ENCODE data around the gene S100A11. TPM values are rescaled to one million over a fixed set of nuclear protein-coding genes. Genes with fewer than 3 reads are reported as not detected.

S100A11 gene
- total RNA-seq, 4 donors from 2014 or later, result 431 to 722 (median 606) TPM

GRCh38 chr1:152047730-152048415 is 11.1 kb upstream of the S100A11 start:
- peaks cover under 1% of the 10 kb centered on the region for H3K27me3 ChIP-seq
- H3K36me3 ChIP-seq, result no peaks in the 10 kb centered on the region
- DNase-seq (ENCODE audit: low spot score in 2 of 2), result peak; percentile 96 to 97
- H3K4me1 ChIP-seq, result peaks cover 62% of the 10 kb centered on the region
- TF ChIP-seq POLR2AphosphoS5 (IDR thresholded peaks at IDR 0.05), result peak in 2 of 3 donors; percentile 63 to 82
- TF ChIP-seq EP300 (IDR thresholded peaks at IDR 0.05), result no peak
- peak in 1 of 2 donors; percentile 45 for TF ChIP-seq POLR2A (IDR thresholded peaks at IDR 0.05)
- peak; percentile 32 to 49 for TF ChIP-seq CTCF (IDR thresholded peaks at IDR 0.05)
- H3K27ac ChIP-seq, result peak overlapping the region; percentile 96
- 0% methylated on average over 8 of the region's 13 CpGs for WGBS
- H3K4me3 ChIP-seq, result peak overlapping the region; percentile 29
- H3K9me3 ChIP-seq, result no peaks in the 10 kb centered on the region

- peak overlapping the region; percentile 96 for H3K27ac ChIP-seq
- no peaks in the 10 kb centered on the region for H3K9me3 ChIP-seq
- TF ChIP-seq POLR2AphosphoS5 (IDR thresholded peaks at IDR 0.05), result no peak
- TF ChIP-seq POLR2A (IDR thresholded peaks at IDR 0.05), result no peak
- no peak for TF ChIP-seq EP300 (IDR thresholded peaks at IDR 0.05)
- TF ChIP-seq CTCF (IDR thresholded peaks at IDR 0.05), result no peak
- no peaks in the 10 kb centered on the region for H3K36me3 ChIP-seq
- no peaks in the 10 kb centered on the region for H3K27me3 ChIP-seq
- WGBS, result 15% methylated on average over 5 of the region's 5 CpGs
- peaks cover 60% of the 10 kb centered on the region for H3K4me1 ChIP-seq
- peak overlapping the region; percentile 29 for H3K4me3 ChIP-seq
- DNase-seq (ENCODE audit: low spot score in 2 of 2), result no peak
These were observed 10.6 kb upstream of the S100A11 start for GRCh38 chr1:152047413-152047729.

GRCh38 chr1:152044386-152044785 is 7.6 kb upstream of the S100A11 start:
- Histone ChIP-seq H3K27me3 (no peaks in the 10 kb centered on the region), H3K9me3 (no peaks in the 10 kb centered on the region), H3K4me3 (no peak overlapping the region), H3K36me3 (no peaks in the 10 kb centered on the region), H3K4me1 (peaks cover 30% of the 10 kb centered on the region), H3K27ac (peak overlapping the region; percentile 11)
- WGBS, result 37% methylated on average over 3 of the region's 3 CpGs
- no peak for DNase-seq (ENCODE audit: low spot score in 2 of 2)
- TF ChIP-seq POLR2AphosphoS5 (IDR thresholded peaks at IDR 0.05) (no peak), CTCF (IDR thresholded peaks at IDR 0.05) (no peak), POLR2A (IDR thresholded peaks at IDR 0.05) (no peak), EP300 (IDR thresholded peaks at IDR 0.05) (no peak)

DNA sequence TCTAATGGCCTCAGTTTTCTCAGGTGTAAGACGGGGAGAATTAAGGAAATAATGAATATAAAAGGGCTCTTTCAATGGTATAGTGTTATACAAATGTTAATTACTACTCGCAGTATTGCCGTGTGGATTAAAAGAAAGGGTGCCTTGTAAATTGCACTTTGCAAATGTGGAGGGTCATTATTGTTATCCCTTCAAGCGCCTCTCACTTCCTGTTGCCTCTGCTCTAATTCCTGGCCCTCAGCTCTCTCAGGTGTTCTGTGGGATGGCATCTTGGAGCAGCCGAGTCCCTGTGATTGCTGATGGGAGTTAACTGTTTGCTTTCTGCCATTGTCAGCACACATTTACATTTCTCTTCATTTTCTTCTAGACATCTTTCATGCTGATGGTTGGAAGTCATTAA is 7.1 kb upstream of the S100A11 start:
- Histone ChIP-seq H3K9me3 (no peaks in the 10 kb centered on the region), H3K27ac (peak overlapping the region; percentile 11), H3K36me3 (no peaks in the 10 kb centered on the region), H3K4me1 (peaks cover 26% of the 10 kb centered on the region), H3K27me3 (no peaks in the 10 kb centered on the region), H3K4me3 (no peak overlapping the region)
- 63% methylated on average over 5 of the region's 5 CpGs for WGBS
- DNase-seq (ENCODE audit: low spot score in 2 of 2), result no peak
- TF ChIP-seq CTCF (IDR thresholded peaks at IDR 0.05) (no peak), EP300 (IDR thresholded peaks at IDR 0.05) (no peak), POLR2A (IDR thresholded peaks at IDR 0.05) (no peak), POLR2AphosphoS5 (IDR thresholded peaks at IDR 0.05) (no peak)

GRCh38 chr1:152042030-152042429 is 5.2 kb upstream of the S100A11 start:
- no peak overlapping the region for H3K4me3 ChIP-seq
- H3K27ac ChIP-seq, result no peak overlapping the region
- no peaks in the 10 kb centered on the region for H3K9me3 ChIP-seq
- H3K36me3 ChIP-seq, result no peaks in the 10 kb centered on the region
- peaks cover 18% of the 10 kb centered on the region for H3K4me1 ChIP-seq
- no peaks in the 10 kb centered on the region for H3K27me3 ChIP-seq
- TF ChIP-seq POLR2A (IDR thresholded peaks at IDR 0.05) (no peak), CTCF (IDR thresholded peaks at IDR 0.05) (no peak), EP300 (IDR thresholded peaks at IDR 0.05) (no peak), POLR2AphosphoS5 (IDR thresholded peaks at IDR 0.05) (no peak)
- no peak for DNase-seq (ENCODE audit: low spot score in 2 of 2)
- 74% methylated on average over 1 of the region's 1 CpG for WGBS

Data from suprapubic skin (tissue), 4 donors.